Esophagus squamous epithelium (tissue), 4 donors: Measurements from ENCODE around the gene HES5.

Experiments
- CTCF ChIP-seq, 6 experiments: fragments of 450-650 bp in 4 of 6; fragments of 200-600 bp in 2 of 6; sonication (generic) in 2 of 6; IDR thresholded peaks; one replicate each; pipeline ENCODE4 v1.5.1; 2016 to 2019; ENCODE audit warnings: antibody characterized with exemption in 6 of 6, mild to moderate bottlenecking in 4 of 6, moderate library complexity in 4 of 6
- POLR2A ChIP-seq, 4 donors: fragments of 450-650 bp; IDR thresholded peaks; one replicate each; pipeline ENCODE4 v1.6.1; 2017; ENCODE audit warnings: antibody characterized with exemption in 4 of 4, mild to moderate bottlenecking in 4 of 4, moderate library complexity in 3 of 4

GRCh38 chr1:2514863-2515762 is 14.9 kb downstream of the HES5 start:
- no peak for TF ChIP-seq CTCF (IDR thresholded peaks at IDR 0.05)
- TF ChIP-seq POLR2A (IDR thresholded peaks at IDR 0.05) = no peak
